ENCODE measurements around the gene KRT1. TPM values are rescaled to one million over a fixed set of nuclear protein-coding genes. Genes with fewer than 3 reads are reported as not detected.

KRT1 gene
- total RNA-seq (2022; extraction: Qiagen RNA extraction): not detected in 5 replicates

GRCh38 chr12:52680363-52680762 is at the start of gene KRT1:
TSS of gene KRT1 (minus strand) at chr12:52680407. CDS start at chr12:52680348, 59 bp downstream.

GRCh38 chr12:52703424-52703823 is 23.2 kb upstream of the KRT1 start, which contains the start of gene KRT77:
TSS of gene KRT77 (minus strand) at chr12:52703524. CDS start at chr12:52703434, 90 bp downstream.

GRCh38 chr12:52651726-52652261 is 28.4 kb downstream of the KRT1 start, which contains the start of gene KRT2:
TSS of gene KRT2 (minus strand) at chr12:52652211. CDS start at chr12:52652142, 69 bp downstream.

Other genes with a start within 250 kb of the KRT1 start
- 0.08 to 0.20 TPM (median 0.14 TPM) in 5 replicates for gene KRT75, start 246.0 kb downstream of the KRT1 start, total RNA-seq (2022; extraction: Qiagen RNA extraction)
- 0.03 to 0.06 TPM in 2 of 5 replicates, not detected in the others for gene KRT6B, start 228.3 kb downstream of the KRT1 start, total RNA-seq (2022; extraction: Qiagen RNA extraction)
- gene KRT6C, start 206.6 kb downstream of the KRT1 start, total RNA-seq (2022; extraction: Qiagen RNA extraction): 0.07 TPM in 1 of 5 replicates, not detected in the others
- gene KRT6A, start 187.2 kb downstream of the KRT1 start, total RNA-seq (2022; extraction: Qiagen RNA extraction): 11.5 to 16.2 TPM (median 14.0 TPM) in 5 replicates
- gene KRT5, start 160.0 kb downstream of the KRT1 start, total RNA-seq (2022; extraction: Qiagen RNA extraction): 0.46 to 1.5 TPM (median 0.70 TPM) in 5 replicates
- gene KRT71, start 127.3 kb downstream of the KRT1 start, total RNA-seq (2022; extraction: Qiagen RNA extraction): 0.06 TPM in 1 of 5 replicates, not detected in the others
- gene KRT74, start 106.6 kb downstream of the KRT1 start, total RNA-seq (2022; extraction: Qiagen RNA extraction): not detected in 5 replicates
- gene KRT72, start 78.9 kb downstream of the KRT1 start, total RNA-seq (2022; extraction: Qiagen RNA extraction): not detected in 5 replicates
- not detected in 5 replicates for gene KRT73, start 61.8 kb downstream of the KRT1 start, total RNA-seq (2022; extraction: Qiagen RNA extraction)
- not detected in 5 replicates for gene KRT2, start 28.2 kb downstream of the KRT1 start, total RNA-seq (2022; extraction: Qiagen RNA extraction)
- not detected in 5 replicates for gene KRT77, start 23.1 kb upstream of the KRT1 start, total RNA-seq (2022; extraction: Qiagen RNA extraction)
- gene KRT76, start 96.9 kb upstream of the KRT1 start, total RNA-seq (2022; extraction: Qiagen RNA extraction): not detected in 5 replicates
- gene KRT3, start 115.7 kb upstream of the KRT1 start, total RNA-seq (2022; extraction: Qiagen RNA extraction): 0.05 to 0.06 TPM (median 0.05 TPM) in 3 of 5 replicates, not detected in the others
- 2.1 to 3.7 TPM (median 3.0 TPM) in 5 replicates for gene KRT4, start 133.7 kb upstream of the KRT1 start, total RNA-seq (2022; extraction: Qiagen RNA extraction)
- gene KRT79, start 153.9 kb upstream of the KRT1 start, total RNA-seq (2022; extraction: Qiagen RNA extraction): 0.06 to 0.17 TPM (median 0.06 TPM) in 3 of 5 replicates, not detected in the others
- 0.12 to 0.36 TPM (median 0.19 TPM) in 4 of 5 replicates, not detected in the other for gene KRT78, start 168.6 kb upstream of the KRT1 start, total RNA-seq (2022; extraction: Qiagen RNA extraction)
- gene KRT8, start 224.7 kb upstream of the KRT1 start, total RNA-seq (2022; extraction: Qiagen RNA extraction): 4,375 to 5,591 TPM (median 5,356 TPM) in 5 replicates